Medulla oblongata (tissue), 1 donor: ENCODE results near the gene EIF6.

ENCODE experiments used
- DNase-seq: peaks from one replicate; pipeline ENCODE4 v3.0.0-alpha.2; 2015; ENCODE audit errors: extremely low spot score

Gene EIF6

GRCh38 chr20:35312318-35312717 lies 27.7 kb upstream of the EIF6 start:
- no peak for DNase-seq

GRCh38 chr20:35311822-35312221 lies 27.2 kb upstream of the EIF6 start:
- no peak for DNase-seq

- DNase-seq = no peak
Observed at GRCh38 chr20:35311409-35311808, 26.8 kb upstream of the EIF6 start.

GRCh38 chr20:35307666-35308653 lies 23.4 kb upstream of the EIF6 start:
- peak; percentile 65 for DNase-seq

- peak; percentile 36 for DNase-seq
Observed at GRCh38 chr20:35306931-35307517, 22.5 kb upstream of the EIF6 start.

- DNase-seq = no peak
Observed at GRCh38 chr20:35305682-35306556, 21.3 kb upstream of the EIF6 start.

GRCh38 chr20:35304956-35305355 lies 20.4 kb upstream of the EIF6 start:
- DNase-seq = no peak

- DNase-seq = peak; percentile 79
Observed at GRCh38 chr20:35303735-35304491, 19.3 kb upstream of the EIF6 start.

- DNase-seq = no peak
Observed at GRCh38 chr20:35303382-35303734, 18.8 kb upstream of the EIF6 start.

GRCh38 chr20:35302421-35303335 lies 18.1 kb upstream of the EIF6 start:
- DNase-seq = no peak

- no peak for DNase-seq
Observed at GRCh38 chr20:35301426-35301825, 16.9 kb upstream of the EIF6 start.

GRCh38 chr20:35300469-35301262 lies 16.1 kb upstream of the EIF6 start:
- no peak for DNase-seq

GRCh38 chr20:35299780-35300179 lies 15.2 kb upstream of the EIF6 start:
- no peak for DNase-seq

- DNase-seq = no peak
Observed at GRCh38 chr20:35298264-35298663, 13.7 kb upstream of the EIF6 start.

GRCh38 chr20:35297740-35298139 lies 13.2 kb upstream of the EIF6 start:
- no peak for DNase-seq

GRCh38 chr20:35297155-35297554 lies 12.6 kb upstream of the EIF6 start:
- DNase-seq = no peak

- DNase-seq = no peak
Observed at GRCh38 chr20:35296101-35296554, 11.6 kb upstream of the EIF6 start.

GRCh38 chr20:35295674-35296073 lies 11.1 kb upstream of the EIF6 start:
- DNase-seq = no peak

GRCh38 chr20:35295058-35295457 lies 10.5 kb upstream of the EIF6 start:
- DNase-seq = no peak
